ENCODE results near the gene GSX1. TPM values are rescaled to one million over a fixed set of nuclear protein-coding genes. Genes with fewer than 3 reads are reported as not detected.

Gene GSX1
- total RNA-seq: not detected in 2 replicates

GRCh38 chr13:27792393-27793218 lies at the start of gene GSX1:
GSX1 (plus strand) TSS chr13:27792483; CDS start chr13:27792691, 208 bp downstream.

Other genes starting within 250 kb of the GSX1 start
- gene LNX2, start 172.0 kb upstream of the GSX1 start, total RNA-seq: 7.8 and 9.1 TPM in 2 replicates
- gene POLR1D, start 170.6 kb upstream of the GSX1 start, total RNA-seq: 119 and 121 TPM in 2 replicates
- not detected in 2 replicates for gene PDX1, start 127.5 kb downstream of the GSX1 start, total RNA-seq
- not detected in 2 replicates for gene CDX2, start 176.8 kb downstream of the GSX1 start, total RNA-seq
- not detected in 2 replicates for gene URAD, start 196.2 kb downstream of the GSX1 start, total RNA-seq